K562 (cell line): Measurements from ENCODE around the gene MN1. TPM values are rescaled to one million over a fixed set of nuclear protein-coding genes. Genes with fewer than 3 reads are reported as not detected.

Experiments
- ATAC-seq: fragments of 200-7000 bp; cut with Tn5 transposase; 3 replicates; pipeline ENCODE4 v1.9.1; 2020; ENCODE audit warnings: moderate library complexity
- BruUV-seq: library from RNA; stranded (reverse); fragments of 400-500 nt; replicated peaks from 2 replicates; lab custom pipeline; 2021; lab: Mats Ljungman, UMichigan
- CTCF ChIA-PET: fragments of 300-600 bp; formaldehyde crosslinking; extraction: SDS; loops from one replicate; lab custom pipeline; 2021; ENCODE audit warnings: low intra/inter-chr PET ratio; lab: Yijun Ruan, JAX
- POLR2A ChIA-PET: fragments of 300-600, 350-650 bp; sonication (Branson Sonifier 250); formaldehyde crosslinking; extraction: SDS; loops from one replicate; lab custom pipeline; 2021; ENCODE audit warnings: antibody characterized with exemption, inconsistent platforms; lab: Yijun Ruan, JAX
- DNase-seq, 4 experiments: peaks; one replicate each; pipeline versions ENCODE4 v3.0.0 to v3.0.0-alpha.2; 2011 to 2018; ENCODE audit warnings: low spot score in 3 of 4, mixed read lengths in 3 of 4; ENCODE audit errors: extremely low read depth in 1 of 4
- FAIRE-seq: peaks from 2 replicates; lab custom pipeline; 2011; peaks lifted over from hg19 to GRCh38; lab: Jason Lieb, UNC
- H2AFZ ChIP-seq: 2 replicates; pipeline ENCODE4 v1.6.0; 2011; ENCODE audit warnings: low read depth, low read length, control low read depth, inconsistent platforms
- H3K27ac ChIP-seq: fragments of 200-600 bp; 3 replicates; pipeline ENCODE4 v1.8.0; 2011; ENCODE audit warnings: low read depth, mild to moderate bottlenecking, control low read depth, inconsistent platforms, low read length, moderate library complexity, mixed read lengths; ENCODE audit errors: extremely low read depth
- H3K27me3 ChIP-seq, 2 experiments: fragments of 300-600 bp in 1 of 2; 2 replicates in 1 of 2; 3 replicates in 1 of 2; pipeline versions ENCODE4 v1.6.0 to v1.8.0; 2011; ENCODE audit warnings: inconsistent platforms in 2 of 2, low read length in 2 of 2, mild to moderate bottlenecking in 1 of 2, mixed read lengths in 1 of 2, moderate library complexity in 1 of 2; ENCODE audit not compliant: control insufficient read depth in 2 of 2, insufficient read depth in 2 of 2
- H3K36me3 ChIP-seq: fragments of 300-600 bp; 3 replicates; pipeline ENCODE4 v1.8.0; 2011; ENCODE audit warnings: mild to moderate bottlenecking, low read length, inconsistent platforms; ENCODE audit not compliant: control insufficient read depth, insufficient read depth
- H3K4me1 ChIP-seq, 2 experiments: fragments of 200-600 bp in 1 of 2; replicated peaks in 1 of 2; 2 replicates in 1 of 2; 3 replicates in 1 of 2; pipeline versions ENCODE4 v1.5.1 to v1.8.0; 2011; ENCODE audit warnings: inconsistent platforms in 2 of 2, low read length in 2 of 2, mild to moderate bottlenecking in 1 of 2, mixed read lengths in 1 of 2, moderate library complexity in 1 of 2; ENCODE audit not compliant: control insufficient read depth in 2 of 2, insufficient read depth in 2 of 2
- H3K4me2 ChIP-seq: 2 replicates; pipeline ENCODE4 v1.6.1; 2011; ENCODE audit warnings: low read length, control low read depth, inconsistent platforms, mixed read lengths; ENCODE audit not compliant: insufficient read depth
- H3K4me3 ChIP-seq: fragments of 200-600 bp; sonication (generic), shearing (Covaris generic); 2 replicates; pipeline ENCODE4 v1.5.1; 2016; ENCODE audit warnings: control low read depth, inconsistent platforms
- H3K79me2 ChIP-seq: fragments of 200-600 bp; 3 replicates; pipeline ENCODE4 v1.8.0; 2011; ENCODE audit warnings: low read length, inconsistent platforms; ENCODE audit not compliant: control insufficient read depth, insufficient read depth
- H3K9ac ChIP-seq, 2 experiments: 2 replicates each; pipeline versions ENCODE4 v1.6.0 to v1.6.1; 2011; ENCODE audit warnings: low read depth in 2 of 2, low read length in 2 of 2, control low read depth in 1 of 2, inconsistent platforms in 1 of 2, mild to moderate bottlenecking in 1 of 2, mixed read lengths in 1 of 2; ENCODE audit not compliant: insufficient read depth in 1 of 2
- H3K9me1 ChIP-seq: one replicate; pipeline ENCODE4 v1.6.0; 2011; ENCODE audit warnings: inconsistent platforms, mild to moderate bottlenecking, low read length, moderate library complexity; ENCODE audit not compliant: control insufficient read depth, insufficient read depth
- H3K9me3 ChIP-seq: replicated peaks from 2 replicates; pipeline ENCODE4 v1.5.1; 2011; ENCODE audit warnings: low read depth, low read length, inconsistent platforms; ENCODE audit not compliant: control insufficient read depth, insufficient read depth
- H4K20me1 ChIP-seq: replicated peaks from 2 replicates; pipeline ENCODE4 v1.6.1; 2011; ENCODE audit warnings: low read length, inconsistent platforms, mixed read lengths; ENCODE audit not compliant: control insufficient read depth, insufficient read depth
- ATF3 ChIP-seq, 2 experiments: fragments of 450-650 bp in 1 of 2; sonication (generic) in 1 of 2; formaldehyde crosslinking in 1 of 2; IDR thresholded peaks in 1 of 2; conservative IDR thresholded peaks in 1 of 2; 2 replicates each; pipeline versions ENCODE4 v1.6.1 to v1.8.1; 2016 to 2023; ENCODE audit warnings: mild to moderate bottlenecking in 2 of 2, moderate library complexity in 2 of 2, inconsistent platforms in 1 of 2, missing genetic modification reagents in 1 of 2
- C11orf30 ChIP-seq: fragments of 450-650 bp; IDR thresholded peaks from 2 replicates; pipeline ENCODE4 v1.6.1; 2016; ENCODE audit warnings: low read depth, mild to moderate bottlenecking
- MAFG ChIP-seq: fragments of 450-650 bp; conservative IDR thresholded peaks from 2 replicates; pipeline ENCODE4 v1.6.1; 2016; ENCODE audit warnings: missing genetic modification characterization, missing compliant biosample characterization
- NFE2 ChIP-seq: IDR thresholded peaks from 2 replicates; pipeline ENCODE4 v1.6.1; 2014; ENCODE audit warnings: antibody characterized with exemption, low read depth
- ZNF445 ChIP-seq: fragments of 250-450 bp; sonication (Bioruptor Pico); IDR thresholded peaks from 2 replicates; pipeline ENCODE4 v1.4.0; 2020; ENCODE audit warnings: low read depth, mild to moderate bottlenecking, moderate library complexity
- WGBS: fragments of 100-300 bp; shearing (Covaris generic); methylation state at CpG from one replicate; pipeline ENCODE4 v1.1.6; 2016; ENCODE audit warnings: low coverage, mixed read lengths; ENCODE audit not compliant: insufficient coverage; ENCODE audit errors: missing lambda C conversion rate; 5-methylcytosine and 5-hydroxymethylcytosine counted together
- in situ Hi-C: fragments of 300-500 bp; cut with MboI; formaldehyde crosslinking; loops from 4 replicates; pipeline ENCODE4 v1.15.0; 2018; ENCODE audit warnings: inconsistent platforms, mixed read lengths
- intact Hi-C: fragments of 100-400 bp; cut with micrococcal nuclease; formaldehyde crosslinking; loops from 2 replicates; pipeline ENCODE4 v1.14.2; 2022
- polyA plus RNA-seq, 8 experiments: library from polyadenylated mRNA; depleted of rRNA in 4 of 8; stranded (reverse) in 5 of 8; unstranded in 3 of 8; fragments of >200 nt; fragmentation: Nextera tagmentation in 2 of 8; fragmentation: Illumina TruSeq in 1 of 8; extraction: Ambion mirVana in 2 of 8; extraction: Trizol in 1 of 8; gene quantifications; 2 replicates each; pipeline versions ENCODE4 v1.2.1 to v1.2.3, GENCODE V29; 2011 to 2014; ENCODE audit warnings: inconsistent platforms in 1 of 8, missing spikeins in 1 of 8
- total RNA-seq, 7 experiments: library from RNA; depleted of rRNA in 6 of 7; stranded (reverse); fragments of >200 nt in 6 of 7; fragmentation: Illumina TruSeq in 2 of 7; extraction: Trizol in 2 of 7; gene quantifications; 2 replicates each; pipeline versions ENCODE4 v1.2.1 to v1.2.3, GENCODE V29; 2011 to 2021; ENCODE audit warnings: low replicate concordance in 1 of 7

Gene MN1
- total and polyA plus RNA-seq, 9 of the 15 experiments (the other 6 are each of a cell fraction or from before 2014, with no cell fraction given) = under 0.01 to 0.05 (median 0.03) TPM; not detected in 5

- Histone ChIP-seq H3K27ac (no peak overlapping the region), H3K27me3 (no peaks in the 10 kb centered on the region; a peak in 1 of 5 replicates), H3K9me1 (no peaks in the 10 kb centered on the region), H3K36me3 (no peaks in the 10 kb centered on the region), H3K79me2 (no peaks in the 10 kb centered on the region), H3K9ac (0 out of 4 replicates have a peak overlapping the region, but pooled peaks of 1 of the 2 experiments have one; percentile 4), H3K4me1 (peaks cover 5 to 8% of the 10 kb centered on the region in 2 experiments; a peak in 3 of 5 replicates), H4K20me1 (no peaks in the 10 kb centered on the region), H3K9me3 (no peaks in the 10 kb centered on the region), H2AFZ (no peak overlapping the region), H3K4me3 (no peak overlapping the region), H3K4me2 (no peak overlapping the region)
- 39% methylated on average over 4 of the region's 10 CpGs for WGBS
- intact Hi-C loops (no loop called here), in situ Hi-C loops (no loop called here)
- peak in 1 of 4 experiments; percentile 16 for DNase-seq
- POLR2A ChIA-PET = no interaction called here
- TF ChIP-seq MAFG (tag) (0 out of 2 replicates have a peak, but pooled peaks have one; percentile 17), ATF3 (IDR thresholded peaks at IDR 0.05) (no peak), ATF3 (CRISPR knock-in tag; conservative IDR thresholded peaks at IDR 0.05) (no peak), ZNF445 (CRISPR knock-in tag) (no peak), NFE2 (peak; percentile 27; the same call in 1 of the 2 replicates), C11orf30 (peak; percentile 21; the same call in 1 of the 2 replicates)
- no TSS peak for BruUV-seq
- FAIRE-seq = no peak
- no peak for ATAC-seq
- CTCF ChIA-PET = no interaction called here
These were observed 34.6 kb upstream of the MN1 start for GRCh38 chr22:27836181-27836580.
